Hepatocyte (in vitro differentiated cells): Measurements from ENCODE around the gene EPAS1.

ENCODE experiments used
- CTCF ChIP-seq: fragments of 200-600 bp; sonication (generic); IDR thresholded peaks from 2 replicates; pipeline ENCODE4 v1.5.1; 2016; ENCODE audit warnings: antibody characterized with exemption, mild to moderate bottlenecking; ENCODE audit not compliant: poor library complexity
- EZH2 ChIP-seq: fragments of 200-600 bp; sonication (generic); IDR thresholded peaks from 2 replicates; pipeline ENCODE4 v1.6.1; 2016; ENCODE audit warnings: antibody characterized with exemption, mild to moderate bottlenecking, borderline replicate concordance

GRCh38 chr2:46434851-46435273, 137.7 kb downstream of the EPAS1 start:
- no peak for TF ChIP-seq EZH2
- TF ChIP-seq CTCF: no peak
